Activated T-helper 9 cell treated with anti-CD3 and anti-CD28 coated beads, Interleukin-2, amount 50 U/mL, for 16 hours (primary cell): Measurements from ENCODE around the gene ULK4.

ENCODE experiments used
- DNase-seq: peaks from one replicate; pipeline ENCODE4 v3.0.0-alpha.2; 2020; ENCODE audit warnings: low read depth

Gene ULK4

GRCh38 chr3:41258239-41258800 lies 703.6 kb downstream of the ULK4 start:
- no peak for DNase-seq

- DNase-seq: no peak
These were observed 710.3 kb downstream of the ULK4 start for GRCh38 chr3:41251593-41251992.

- no peak for DNase-seq
These were observed 711.1 kb downstream of the ULK4 start for GRCh38 chr3:41250825-41251224.

- no peak for DNase-seq
These were observed 712.6 kb downstream of the ULK4 start for GRCh38 chr3:41249318-41249717.

- DNase-seq: no peak
These were observed 713.4 kb downstream of the ULK4 start for GRCh38 chr3:41248525-41248924.

- DNase-seq: no peak
These were observed 714.6 kb downstream of the ULK4 start for GRCh38 chr3:41247055-41248004.

GRCh38 chr3:41244620-41245336 lies 717.1 kb downstream of the ULK4 start:
- no peak for DNase-seq

- DNase-seq: no peak
These were observed 718.7 kb downstream of the ULK4 start for GRCh38 chr3:41243183-41243582.

GRCh38 chr3:41241800-41242571 lies 719.9 kb downstream of the ULK4 start:
- DNase-seq: no peak

GRCh38 chr3:41241161-41241560 lies 720.7 kb downstream of the ULK4 start:
- DNase-seq: no peak

- DNase-seq: no peak
These were observed 722.3 kb downstream of the ULK4 start for GRCh38 chr3:41239587-41239986.

- no peak for DNase-seq
These were observed 724.0 kb downstream of the ULK4 start for GRCh38 chr3:41237907-41238306.

GRCh38 chr3:41236228-41236627 lies 725.7 kb downstream of the ULK4 start:
- DNase-seq: no peak

GRCh38 chr3:41234823-41235721 lies 726.8 kb downstream of the ULK4 start:
- DNase-seq: no peak

- DNase-seq: no peak
These were observed 737.6 kb downstream of the ULK4 start for GRCh38 chr3:41224120-41224806.

GRCh38 chr3:41223691-41224090 lies 738.2 kb downstream of the ULK4 start:
- no peak for DNase-seq

GRCh38 chr3:41223078-41223477 lies 738.8 kb downstream of the ULK4 start:
- no peak for DNase-seq

GRCh38 chr3:41222501-41222900 lies 739.4 kb downstream of the ULK4 start:
- DNase-seq: no peak

GRCh38 chr3:41222012-41222411 lies 739.9 kb downstream of the ULK4 start:
- DNase-seq: no peak

GRCh38 chr3:41220906-41221677 lies 740.8 kb downstream of the ULK4 start:
- DNase-seq: no peak
